BE2C (cell line): ENCODE results near the gene DNMT3A.

Experiments used
- DNase-seq: peaks from one replicate; pipeline ENCODE4 v3.0.0-alpha.2; 2020
- H3K27me3 ChIP-seq: fragments of 250-450 bp; sonication (Bioruptor Pico); 2 replicates; pipeline ENCODE4 v1.5.1; 2020; ENCODE audit warnings: mild to moderate bottlenecking
- H3K36me3 ChIP-seq: fragments of 250-450 bp; sonication (Bioruptor Pico); 2 replicates; pipeline ENCODE4 v1.5.1; 2020; ENCODE audit warnings: mild to moderate bottlenecking
- H3K4me1 ChIP-seq: fragments of 250-450 bp; sonication (Bioruptor Pico); 2 replicates; pipeline ENCODE4 v1.5.1; 2020
- H3K4me3 ChIP-seq: 2 replicates; pipeline ENCODE4 v1.5.1; 2011; ENCODE audit warnings: low read depth, low read length
- H3K9me3 ChIP-seq: fragments of 250-450 bp; sonication (Bioruptor Pico); 2 replicates; pipeline ENCODE4 v1.5.1; 2020
- TF ChIP-seq, protein P1 (sequence below): IDR thresholded peaks from 2 replicates; pipeline ENCODE4 v1.5.1; 2012; ENCODE audit warnings: mild to moderate bottlenecking, low read depth, low read length

Gene DNMT3A

DNA sequence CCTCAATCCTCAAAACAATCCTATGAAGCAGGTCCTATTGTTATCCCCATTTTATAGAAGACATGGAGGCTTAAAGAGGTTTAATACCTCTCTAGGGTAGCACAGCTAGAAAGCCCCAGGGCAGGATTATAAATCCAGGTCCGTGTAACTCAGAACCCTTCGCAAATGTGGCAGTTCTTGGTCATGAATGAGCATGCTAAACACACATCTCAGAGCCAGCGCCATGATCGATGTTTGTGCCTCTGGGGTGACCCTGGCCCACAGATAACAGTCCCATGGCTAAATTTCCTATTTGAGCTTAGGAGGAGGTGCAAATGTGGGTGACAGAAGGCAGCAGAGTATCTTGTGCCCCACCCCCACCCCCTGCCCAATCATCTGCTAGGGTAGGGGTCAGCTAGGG, 17.5 kb downstream of the DNMT3A start:
- Histone ChIP-seq H3K4me3 (no peak overlapping the region), H3K9me3 (no peaks in the 10 kb centered on the region; the same call in 1 of the 2 replicates), H3K27me3 (no peaks in the 10 kb centered on the region), H3K4me1 (0 out of 2 replicates have a peak, but pooled peaks cover 2% of the 10 kb centered on the region), H3K36me3 (peaks cover 10% of the 10 kb centered on the region)
- no peak for DNase-seq
- TF ChIP-seq, protein P1, sequence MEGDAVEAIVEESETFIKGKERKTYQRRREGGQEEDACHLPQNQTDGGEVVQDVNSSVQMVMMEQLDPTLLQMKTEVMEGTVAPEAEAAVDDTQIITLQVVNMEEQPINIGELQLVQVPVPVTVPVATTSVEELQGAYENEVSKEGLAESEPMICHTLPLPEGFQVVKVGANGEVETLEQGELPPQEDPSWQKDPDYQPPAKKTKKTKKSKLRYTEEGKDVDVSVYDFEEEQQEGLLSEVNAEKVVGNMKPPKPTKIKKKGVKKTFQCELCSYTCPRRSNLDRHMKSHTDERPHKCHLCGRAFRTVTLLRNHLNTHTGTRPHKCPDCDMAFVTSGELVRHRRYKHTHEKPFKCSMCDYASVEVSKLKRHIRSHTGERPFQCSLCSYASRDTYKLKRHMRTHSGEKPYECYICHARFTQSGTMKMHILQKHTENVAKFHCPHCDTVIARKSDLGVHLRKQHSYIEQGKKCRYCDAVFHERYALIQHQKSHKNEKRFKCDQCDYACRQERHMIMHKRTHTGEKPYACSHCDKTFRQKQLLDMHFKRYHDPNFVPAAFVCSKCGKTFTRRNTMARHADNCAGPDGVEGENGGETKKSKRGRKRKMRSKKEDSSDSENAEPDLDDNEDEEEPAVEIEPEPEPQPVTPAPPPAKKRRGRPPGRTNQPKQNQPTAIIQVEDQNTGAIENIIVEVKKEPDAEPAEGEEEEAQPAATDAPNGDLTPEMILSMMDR: no peak

DNA sequence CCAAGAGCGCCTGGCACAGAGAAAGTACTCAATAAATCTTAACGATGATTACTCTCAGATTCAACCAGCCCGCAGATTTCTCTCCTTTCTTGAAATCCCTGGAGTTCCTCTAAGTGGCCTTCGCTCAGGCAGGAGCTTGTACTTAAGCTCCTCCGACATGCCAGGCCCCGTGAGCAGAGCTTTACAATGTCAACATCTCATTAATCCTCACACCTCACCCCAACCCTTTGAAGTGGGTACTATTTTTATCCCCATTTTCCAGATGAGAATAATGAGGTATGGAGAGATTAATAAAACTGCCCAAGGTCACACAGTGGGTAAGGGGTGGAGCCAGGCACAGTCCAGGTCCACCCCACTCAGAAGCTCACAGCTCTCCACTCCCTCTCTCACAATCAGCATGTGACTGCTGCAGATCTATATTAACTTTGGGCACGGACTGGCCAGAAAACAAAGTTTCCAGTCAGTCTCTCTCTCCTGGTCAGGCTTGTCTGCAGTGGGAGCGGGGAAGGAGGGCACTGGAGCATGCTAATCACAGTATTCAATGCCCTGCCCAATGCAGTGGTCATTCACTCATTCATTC, 18.0 kb downstream of the DNMT3A start:
- peaks cover 10% of the 10 kb centered on the region for H3K36me3 ChIP-seq
- TF ChIP-seq, protein P1: no peak
- no peaks in the 10 kb centered on the region; the same call in 1 of the 2 replicates for H3K9me3 ChIP-seq

DNA sequence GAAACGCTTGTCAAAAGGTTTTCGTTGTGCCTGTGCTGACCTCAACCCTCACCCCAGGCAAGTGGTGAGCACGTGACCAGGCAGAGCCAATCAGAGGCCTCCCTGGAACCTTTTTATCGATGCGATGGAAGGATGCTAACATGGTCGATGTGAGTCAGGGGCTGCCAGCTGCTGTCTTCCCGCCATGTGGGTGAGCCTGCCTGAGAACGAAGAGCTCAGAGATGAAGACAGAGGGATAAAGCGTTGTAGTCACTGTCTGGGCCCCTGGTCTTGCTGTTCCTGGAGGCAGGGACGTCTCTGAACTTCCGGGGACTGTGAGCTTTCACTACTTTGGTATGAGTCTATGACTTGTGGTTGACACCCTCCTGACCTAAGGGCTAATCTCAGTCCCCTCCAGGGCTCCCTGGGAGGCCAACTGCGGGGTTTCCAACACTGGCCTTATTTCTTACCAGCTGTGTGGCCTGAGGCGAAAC, 18.6 kb downstream of the DNMT3A start:
- Histone ChIP-seq H3K9me3 (no peaks in the 10 kb centered on the region; the same call in 1 of the 2 replicates), H3K4me1 (0 out of 2 replicates have a peak, but pooled peaks cover 2% of the 10 kb centered on the region), H3K36me3 (peaks cover 10% of the 10 kb centered on the region), H3K27me3 (no peaks in the 10 kb centered on the region), H3K4me3 (no peak overlapping the region)
- TF ChIP-seq, protein P1: no peak
- no peak for DNase-seq

More for the DNA sequence above, 18.0 kb downstream of the DNMT3A start:
- 0 out of 2 replicates have a peak, but pooled peaks cover 2% of the 10 kb centered on the region for H3K4me1 ChIP-seq
- H3K4me3 ChIP-seq: no peak overlapping the region
- no peak for DNase-seq
- no peaks in the 10 kb centered on the region for H3K27me3 ChIP-seq

- TF ChIP-seq, protein P1: no peak
- H3K4me1 ChIP-seq: 0 out of 2 replicates have a peak, but pooled peaks cover 2% of the 10 kb centered on the region
- H3K9me3 ChIP-seq: no peaks in the 10 kb centered on the region; the same call in 1 of the 2 replicates
- no peaks in the 10 kb centered on the region for H3K27me3 ChIP-seq
- H3K4me3 ChIP-seq: no peak overlapping the region
- DNase-seq: no peak
- H3K36me3 ChIP-seq: peaks cover 10% of the 10 kb centered on the region
Measured at GRCh38 chr2:25322312-25322711, 19.4 kb downstream of the DNMT3A start.

GRCh38 chr2:25320077-25320476, 21.6 kb downstream of the DNMT3A start:
- DNase-seq: no peak
- TF ChIP-seq, protein P1: no peak
- H3K9me3 ChIP-seq: no peaks in the 10 kb centered on the region; the same call in 1 of the 2 replicates
- no peaks in the 10 kb centered on the region for H3K36me3 ChIP-seq
- no peaks in the 10 kb centered on the region for H3K27me3 ChIP-seq
- H3K4me3 ChIP-seq: no peak overlapping the region
- 0 out of 2 replicates have a peak, but pooled peaks cover 2% of the 10 kb centered on the region for H3K4me1 ChIP-seq

DNA sequence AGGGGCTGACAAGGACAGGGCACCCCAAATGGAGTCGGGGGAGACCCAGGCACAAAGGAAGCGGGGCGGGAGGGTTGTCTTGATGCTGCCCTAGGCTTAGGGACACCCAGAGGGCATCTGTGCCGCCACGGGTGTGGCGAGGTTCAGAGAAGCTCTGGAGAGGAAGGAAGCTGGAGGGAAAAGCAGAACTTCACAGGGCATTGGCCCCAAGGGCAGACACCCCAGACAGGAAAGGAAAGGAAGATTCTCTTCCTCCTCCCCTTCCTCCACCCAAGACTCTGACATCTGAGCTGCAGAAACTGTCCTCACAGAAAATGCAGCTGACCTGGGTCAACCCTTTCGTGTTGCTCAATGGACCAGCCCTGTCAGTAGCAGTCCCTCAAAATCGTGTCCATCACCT, 25.6 kb downstream of the DNMT3A start:
- TF ChIP-seq, protein P1: no peak
- peaks cover 13% of the 10 kb centered on the region for H3K4me1 ChIP-seq
- H3K4me3 ChIP-seq: no peak overlapping the region
- no peaks in the 10 kb centered on the region for H3K27me3 ChIP-seq
- DNase-seq: no peak
- H3K9me3 ChIP-seq: no peaks in the 10 kb centered on the region
- H3K36me3 ChIP-seq: 0 out of 2 replicates have a peak, but pooled peaks cover 3% of the 10 kb centered on the region
